PC-3 (cell line): ENCODE data around the gene PLEKHG3. TPM values are rescaled to one million over a fixed set of nuclear protein-coding genes. Genes with fewer than 3 reads are reported as not detected.

Experiments used
- ATAC-seq: fragments of 200-7000 bp; cut with Tn5 transposase; 2 replicates; pipeline ENCODE4 v1.9.1; 2020; ENCODE audit warnings: mild to moderate bottlenecking, moderate library complexity
- BruUV-seq: library from RNA; stranded (reverse); fragments of 400-500 nt; replicated peaks from 2 replicates; lab custom pipeline; 2021; lab: Mats Ljungman, UMichigan
- CTCF ChIA-PET: fragments of 300-600 bp; sonication (Branson Sonifier 250); formaldehyde crosslinking; loops from one replicate; lab custom pipeline; 2022; ENCODE audit warnings: antibody characterized with exemption; lab: Charles Lee
- POLR2A ChIA-PET: fragments of 300-600 bp; sonication (Branson Sonifier 250); formaldehyde crosslinking; loops from one replicate; lab custom pipeline; 2022; ENCODE audit warnings: antibody characterized with exemption; ENCODE audit not compliant: unreplicated experiment; lab: Charles Lee
- DNase-seq: peaks from one replicate; pipeline ENCODE4 v3.0.0-alpha.2; 2015
- H2AFZ ChIP-seq: fragments of 300-600 bp; sonication (generic); 2 replicates; pipeline ENCODE4 v1.6.0; 2016; ENCODE audit warnings: antibody characterized with exemption, low read length
- H3F3A ChIP-seq: fragments of 300-600 bp; sonication (generic); one replicate; pipeline ENCODE4 v1.6.0; 2017; ENCODE audit warnings: antibody characterized with exemption, low read length, control low read depth, mild to moderate bottlenecking; ENCODE audit not compliant: unreplicated experiment
- H3K27ac ChIP-seq: fragments of 300-600 bp; sonication (generic); 2 replicates; pipeline ENCODE4 v1.5.1; 2016; ENCODE audit warnings: mild to moderate bottlenecking, low read length
- H3K27me3 ChIP-seq: fragments of 300-600 bp; sonication (generic); 2 replicates; pipeline ENCODE4 v1.6.1; 2016; ENCODE audit warnings: low read length, mixed read lengths
- H3K36me3 ChIP-seq: fragments of 300-600 bp; sonication (generic); 2 replicates; pipeline ENCODE4 v1.6.1; 2016; ENCODE audit warnings: low read depth, mixed run types, low read length, mixed read lengths
- H3K4me1 ChIP-seq: fragments of 300-600 bp; sonication (generic); 2 replicates; pipeline ENCODE4 v1.5.1; 2016; ENCODE audit warnings: low read length; ENCODE audit not compliant: insufficient read depth
- H3K4me2 ChIP-seq: fragments of 300-600 bp; sonication (generic); 2 replicates; pipeline ENCODE4 v1.6.0; 2016; ENCODE audit warnings: low read length
- H3K4me3 ChIP-seq: fragments of 300-600 bp; sonication (generic); 2 replicates; pipeline ENCODE4 v1.5.1; 2016; ENCODE audit warnings: mild to moderate bottlenecking, low read length, mixed read lengths
- H3K79me2 ChIP-seq: fragments of 300-600 bp; sonication (generic); 2 replicates; pipeline ENCODE4 v1.6.1; 2017; ENCODE audit warnings: low read length, mixed read lengths
- H3K9ac ChIP-seq: fragments of 300-600 bp; sonication (generic); 2 replicates; pipeline ENCODE4 v1.6.0; 2016; ENCODE audit warnings: mild to moderate bottlenecking, low read length
- H3K9me2 ChIP-seq: fragments of 300-600 bp; sonication (generic); replicated peaks from 2 replicates; pipeline ENCODE4 v1.6.1; 2016; ENCODE audit warnings: mixed run types, low read length, mixed read lengths
- H3K9me3 ChIP-seq: fragments of 300-600 bp; sonication (generic); 2 replicates; pipeline ENCODE4 v1.6.1; 2016; ENCODE audit warnings: low read length, mixed read lengths
- H4K20me1 ChIP-seq: fragments of 300-600 bp; sonication (generic); 2 replicates; pipeline ENCODE4 v1.6.1; 2016; ENCODE audit warnings: low read length, mixed read lengths
- EZH2 ChIP-seq: fragments of 300-600 bp; sonication (generic); IDR thresholded peaks from one replicate; pipeline ENCODE4 v1.6.1; 2017; ENCODE audit warnings: antibody characterized with exemption, mild to moderate bottlenecking, low read length; ENCODE audit not compliant: unreplicated experiment
- EZH2phosphoT487 ChIP-seq: fragments of 300-600 bp; sonication (generic); IDR thresholded peaks from 2 replicates; pipeline ENCODE4 v1.6.1; 2018; ENCODE audit warnings: mild to moderate bottlenecking, antibody characterized with exemption, low read length, borderline replicate concordance
- intact Hi-C: fragments of 100-400 bp; cut with micrococcal nuclease; formaldehyde crosslinking; loops from 2 replicates; pipeline ENCODE4 v1.9.0; 2023
- total RNA-seq: library from RNA; depleted of rRNA; stranded (reverse); fragments of >200 nt; gene quantifications from 2 replicates; pipeline ENCODE4 v1.2.3, GENCODE V29; 2014
- TF ChIP-seq, protein P1 (sequence below): fragments of 300-600 bp; sonication (generic); conservative IDR thresholded peaks from 2 replicates; pipeline ENCODE4 v1.5.1; 2017; ENCODE audit warnings: antibody characterized with exemption, low read depth, mild to moderate bottlenecking, low read length

The PLEKHG3 gene
- total RNA-seq, 1 experiment from 2014 or later: 49.6 TPM

DNA sequence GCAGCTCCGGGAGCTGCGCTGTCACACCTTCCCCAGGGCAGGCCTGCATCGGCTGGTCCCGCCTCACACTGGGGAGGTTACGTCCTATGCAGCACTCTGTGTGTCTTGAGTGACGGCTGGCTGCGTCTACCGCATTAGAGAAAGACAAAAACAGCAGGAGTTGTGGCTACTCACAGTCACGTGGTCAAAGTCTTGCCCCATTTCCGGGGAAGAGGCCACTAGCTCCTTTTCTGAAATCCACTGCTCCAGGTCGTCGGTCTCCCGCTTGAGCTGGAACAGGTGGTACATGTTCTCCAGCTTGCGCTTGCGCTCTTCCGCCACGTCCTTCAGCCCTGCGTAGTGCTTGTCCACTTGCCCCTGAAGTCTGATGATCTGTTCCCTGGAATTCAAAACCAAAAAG, 68.8 kb downstream of the PLEKHG3 start:
- ChIA-PET CTCF (interaction anchor here (0.5 to 1.6 kb wide), 8 partner anchors 11 to 138 kb away, joined by 3 to 10 read pairs (median 6); no protein-coding TSS in a partner anchor), POLR2A (no interaction called here)
- ATAC-seq (no peak), DNase-seq (no peak)
- Histone ChIP-seq H3K27ac (no peak overlapping the region), H2AFZ (no peak overlapping the region), H3F3A (no peaks in the 10 kb centered on the region), H3K4me1 (no peaks in the 10 kb centered on the region), H3K36me3 (no peaks in the 10 kb centered on the region), H3K9me2 (no peaks in the 10 kb centered on the region), H3K27me3 (no peaks in the 10 kb centered on the region), H4K20me1 (no peaks in the 10 kb centered on the region), H3K79me2 (no peaks in the 10 kb centered on the region), H3K4me2 (no peak overlapping the region), H3K4me3 (no peak overlapping the region), H3K9me3 (no peaks in the 10 kb centered on the region), H3K9ac (no peak overlapping the region)
- no TSS peak for BruUV-seq
- intact Hi-C loops: no loop called here
- TF ChIP-seq EZH2phosphoT487: no peak
- TF ChIP-seq, protein P1, sequence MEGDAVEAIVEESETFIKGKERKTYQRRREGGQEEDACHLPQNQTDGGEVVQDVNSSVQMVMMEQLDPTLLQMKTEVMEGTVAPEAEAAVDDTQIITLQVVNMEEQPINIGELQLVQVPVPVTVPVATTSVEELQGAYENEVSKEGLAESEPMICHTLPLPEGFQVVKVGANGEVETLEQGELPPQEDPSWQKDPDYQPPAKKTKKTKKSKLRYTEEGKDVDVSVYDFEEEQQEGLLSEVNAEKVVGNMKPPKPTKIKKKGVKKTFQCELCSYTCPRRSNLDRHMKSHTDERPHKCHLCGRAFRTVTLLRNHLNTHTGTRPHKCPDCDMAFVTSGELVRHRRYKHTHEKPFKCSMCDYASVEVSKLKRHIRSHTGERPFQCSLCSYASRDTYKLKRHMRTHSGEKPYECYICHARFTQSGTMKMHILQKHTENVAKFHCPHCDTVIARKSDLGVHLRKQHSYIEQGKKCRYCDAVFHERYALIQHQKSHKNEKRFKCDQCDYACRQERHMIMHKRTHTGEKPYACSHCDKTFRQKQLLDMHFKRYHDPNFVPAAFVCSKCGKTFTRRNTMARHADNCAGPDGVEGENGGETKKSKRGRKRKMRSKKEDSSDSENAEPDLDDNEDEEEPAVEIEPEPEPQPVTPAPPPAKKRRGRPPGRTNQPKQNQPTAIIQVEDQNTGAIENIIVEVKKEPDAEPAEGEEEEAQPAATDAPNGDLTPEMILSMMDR: no peak
- TF ChIP-seq EZH2: no peak

DNA sequence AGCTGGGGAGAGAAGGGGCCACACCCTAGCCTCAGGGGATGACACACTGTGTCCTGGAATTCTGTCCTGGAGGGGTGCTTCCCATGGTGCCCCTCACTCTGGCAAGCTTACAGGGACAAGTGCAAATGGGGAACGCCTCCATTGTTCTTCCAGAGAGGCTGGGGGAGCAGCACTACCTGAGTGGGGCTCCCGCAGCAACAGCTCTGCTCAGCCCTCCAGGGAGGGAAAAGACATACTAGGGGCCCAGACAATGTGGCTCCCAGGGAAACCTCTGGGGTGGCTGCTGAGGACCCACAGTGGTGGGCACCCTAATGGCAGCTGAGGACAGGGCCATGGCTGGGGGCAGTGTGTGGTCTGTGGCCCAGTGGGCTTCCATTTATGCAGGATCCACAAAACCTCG, 69.4 kb downstream of the PLEKHG3 start:
- CTCF ChIA-PET: interaction anchor here (0.5 to 1.6 kb wide), 3 partner anchors 69 to 137 kb away, joined by 6 read pairs; partner anchors contain the start of gene PLEKHG3

DNA sequence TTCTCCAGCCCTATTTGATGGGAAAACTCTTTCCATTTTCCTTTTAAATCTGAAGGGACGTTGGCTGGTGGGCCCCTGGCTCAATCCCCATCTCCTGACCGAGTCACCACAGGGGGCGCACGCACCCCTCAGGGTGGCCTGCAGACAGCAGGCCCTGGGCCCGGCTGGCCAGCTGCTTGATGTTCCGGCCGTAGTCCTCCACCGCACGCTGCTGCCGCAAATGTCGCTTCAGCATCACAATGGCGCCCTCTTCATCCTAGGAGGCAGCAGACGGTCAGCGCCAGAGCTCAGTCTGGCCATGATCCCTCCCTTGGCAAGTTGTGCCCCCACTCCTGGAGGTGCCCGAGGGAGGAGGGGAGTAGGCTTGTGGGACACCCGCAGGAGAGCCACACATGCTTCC, 70.0 kb downstream of the PLEKHG3 start:
- Histone ChIP-seq H3K79me2 (no peaks in the 10 kb centered on the region), H3K36me3 (no peaks in the 10 kb centered on the region), H3K4me2 (no peak overlapping the region), H3K9me3 (no peaks in the 10 kb centered on the region), H3K4me3 (no peak overlapping the region), H3K9me2 (no peaks in the 10 kb centered on the region), H3K27ac (no peak overlapping the region), H3K9ac (no peak overlapping the region), H3F3A (no peaks in the 10 kb centered on the region), H4K20me1 (no peaks in the 10 kb centered on the region), H2AFZ (no peak overlapping the region), H3K27me3 (no peaks in the 10 kb centered on the region), H3K4me1 (no peaks in the 10 kb centered on the region)
- DNase-seq (no peak), ATAC-seq (no peak)
- POLR2A ChIA-PET: no interaction called here
- CTCF ChIA-PET: interaction anchor here (0.5 kb wide), 1 partner anchor 70 kb away, joined by 6 read pairs; the partner anchor contains the start of gene PLEKHG3
- TF ChIP-seq, protein P1: 0 out of 2 replicates have a peak, but pooled peaks have one; percentile 15
- no peak for TF ChIP-seq EZH2phosphoT487
- no TSS peak for BruUV-seq
- intact Hi-C loops: no loop called here

More for the DNA sequence above, 69.4 kb downstream of the PLEKHG3 start:
- no peaks in the 10 kb centered on the region for H3K4me1 ChIP-seq
- POLR2A ChIA-PET: interaction anchor here (0.6 kb wide), 1 partner anchor 145 kb away, joined by 4 read pairs; no protein-coding TSS in a partner anchor
- no peak overlapping the region for H3K4me2 ChIP-seq
- no peak overlapping the region for H2AFZ ChIP-seq
- no peaks in the 10 kb centered on the region for H3K27me3 ChIP-seq
- ATAC-seq: no peak
- no peaks in the 10 kb centered on the region for H3K36me3 ChIP-seq
- TF ChIP-seq EZH2 (no peak), EZH2phosphoT487 (no peak)
- TF ChIP-seq, protein P1: no peak
- H4K20me1 ChIP-seq: no peaks in the 10 kb centered on the region
- no peaks in the 10 kb centered on the region for H3K9me2 ChIP-seq
- H3K9me3 ChIP-seq: no peaks in the 10 kb centered on the region
- H3K4me3 ChIP-seq: no peak overlapping the region
- no peaks in the 10 kb centered on the region for H3K79me2 ChIP-seq
- H3K9ac ChIP-seq: no peak overlapping the region
- H3K27ac ChIP-seq: no peak overlapping the region
- H3F3A ChIP-seq: no peaks in the 10 kb centered on the region
- BruUV-seq: no TSS peak
- peak; percentile 12 for DNase-seq
- intact Hi-C loops: no loop called here
